H9 (cell line): Measurements from ENCODE around the gene ENOX2. TPM values are rescaled to one million over a fixed set of nuclear protein-coding genes. Genes with fewer than 3 reads are reported as not detected.

Source experiments
- DNase-seq: peaks from one replicate; pipeline ENCODE4 v3.0.0-alpha.2; 2017
- H2AFZ ChIP-seq: one replicate; pipeline ENCODE4 v1.6.1; 2013; ENCODE audit warnings: mild to moderate bottlenecking, low read length, control low read depth, moderate library complexity
- H2AK5ac ChIP-seq: 2 replicates; pipeline ENCODE4 v1.6.1; 2013; ENCODE audit warnings: low read length, control low read depth, mixed read lengths; ENCODE audit not compliant: insufficient read length
- H2BK120ac ChIP-seq: one replicate; pipeline ENCODE4 v1.6.1; 2013; ENCODE audit warnings: low read depth, mild to moderate bottlenecking, low read length, control low read depth, inconsistent platforms; ENCODE audit not compliant: poor library complexity, severe bottlenecking
- H2BK12ac ChIP-seq: 2 replicates; pipeline ENCODE4 v1.6.1; 2013; ENCODE audit warnings: low read length, control low read depth, mixed read lengths, low read depth; ENCODE audit not compliant: insufficient read length
- H2BK15ac ChIP-seq: 2 replicates; pipeline ENCODE4 v1.6.1; 2013; ENCODE audit warnings: low read depth, low read length, control low read depth
- H2BK20ac ChIP-seq: one replicate; pipeline ENCODE4 v1.6.1; 2013; ENCODE audit warnings: low read depth, mild to moderate bottlenecking, low read length, control low read depth, inconsistent platforms; ENCODE audit not compliant: poor library complexity, severe bottlenecking
- H2BK5ac ChIP-seq: 2 replicates; pipeline ENCODE4 v1.6.1; 2013; ENCODE audit warnings: low read length, control low read depth, mixed read lengths; ENCODE audit not compliant: insufficient read length
- H3K14ac ChIP-seq: 2 replicates; pipeline ENCODE4 v1.6.1; 2013; ENCODE audit warnings: low read length, control low read depth; ENCODE audit not compliant: insufficient read depth
- H3K18ac ChIP-seq: 2 replicates; pipeline ENCODE4 v1.6.1; 2013; ENCODE audit warnings: low read depth, mild to moderate bottlenecking, mixed read lengths, low read length, control low read depth; ENCODE audit not compliant: insufficient read length
- H3K23ac ChIP-seq: 2 replicates; pipeline ENCODE4 v1.6.1; 2013; ENCODE audit warnings: low read length, control low read depth, mixed read lengths, low read depth; ENCODE audit not compliant: insufficient read length
- H3K23me2 ChIP-seq: 2 replicates; pipeline ENCODE4 v1.6.1; 2013; ENCODE audit warnings: low read depth, mild to moderate bottlenecking, mixed read lengths, low read length, control low read depth; ENCODE audit not compliant: insufficient read length, poor library complexity, severe bottlenecking
- H3K27ac ChIP-seq: 2 replicates; pipeline ENCODE4 v1.5.1; 2013; ENCODE audit warnings: low read length, control low read depth, mixed read lengths, low read depth; ENCODE audit not compliant: insufficient read length
- H3K27me3 ChIP-seq: 2 replicates; pipeline ENCODE4 v1.6.1; 2013; ENCODE audit warnings: low read length, control low read depth, inconsistent platforms; ENCODE audit not compliant: insufficient read depth
- H3K4ac ChIP-seq: 2 replicates; pipeline ENCODE4 v1.6.1; 2013; ENCODE audit warnings: low read depth, mild to moderate bottlenecking, control low read depth, inconsistent platforms, low read length, moderate library complexity
- H3K4me1 ChIP-seq: 2 replicates; pipeline ENCODE4 v1.6.1; 2013; ENCODE audit warnings: low read length, control low read depth, inconsistent platforms; ENCODE audit not compliant: insufficient read depth
- H3K4me2 ChIP-seq: 2 replicates; pipeline ENCODE4 v1.6.1; 2013; ENCODE audit warnings: low read length, control low read depth, mixed read lengths; ENCODE audit not compliant: insufficient read length, insufficient read depth
- H3K56ac ChIP-seq: 2 replicates; pipeline ENCODE4 v1.6.1; 2013; ENCODE audit warnings: low read depth, mild to moderate bottlenecking, mixed read lengths, low read length, control low read depth; ENCODE audit not compliant: insufficient read length
- H3K79me1 ChIP-seq: 2 replicates; pipeline ENCODE4 v1.6.1; 2013; ENCODE audit warnings: low read depth, mild to moderate bottlenecking, moderate library complexity, low read length, control low read depth, inconsistent platforms; ENCODE audit not compliant: insufficient read depth, poor library complexity, severe bottlenecking
- H3K79me2 ChIP-seq: 2 replicates; pipeline ENCODE4 v1.6.1; 2013; ENCODE audit warnings: low read length, control low read depth, inconsistent platforms; ENCODE audit not compliant: insufficient read depth
- H3K9ac ChIP-seq: 2 replicates; pipeline ENCODE4 v1.6.1; 2013; ENCODE audit warnings: low read length, control low read depth, mixed read lengths; ENCODE audit not compliant: insufficient read length; ENCODE audit errors: extremely low read depth
- H3K9me3 ChIP-seq: one replicate; pipeline ENCODE4 v1.6.1; 2013; ENCODE audit warnings: low read depth, low read length, inconsistent platforms; ENCODE audit not compliant: control insufficient read depth
- H3T11ph ChIP-seq: one replicate; pipeline ENCODE4 v1.6.1; 2013; ENCODE audit warnings: mild to moderate bottlenecking, low read length, control low read depth, inconsistent platforms
- H4K20me1 ChIP-seq: one replicate; pipeline ENCODE4 v1.6.1; 2013; ENCODE audit not compliant: control insufficient read depth, insufficient read length, insufficient read depth
- H4K5ac ChIP-seq: 2 replicates; pipeline ENCODE4 v1.6.1; 2013; ENCODE audit warnings: low read depth, mild to moderate bottlenecking, mixed read lengths, low read length, control low read depth; ENCODE audit not compliant: insufficient read length
- H4K8ac ChIP-seq: replicated peaks from 2 replicates; pipeline ENCODE4 v1.6.1; 2013; ENCODE audit warnings: low read length, control low read depth, mixed read lengths, low read depth; ENCODE audit not compliant: insufficient read length
- H4K91ac ChIP-seq: 2 replicates; pipeline ENCODE4 v1.6.1; 2013; ENCODE audit warnings: low read depth, mild to moderate bottlenecking, moderate library complexity, mixed read lengths, low read length, control low read depth; ENCODE audit not compliant: insufficient read length
- H3K27ac Mint-ChIP-seq, 3 experiments: 2 replicates in 2 of 3; 3 replicates in 1 of 3; pipeline ENCODE4 v1.8.0; 2020 to 2021; ENCODE audit warnings: mixed read lengths in 3 of 3, mild to moderate bottlenecking in 1 of 3, moderate library complexity in 1 of 3
- H3K27me3 Mint-ChIP-seq: 2 replicates; pipeline ENCODE4 v1.8.0; 2021; ENCODE audit warnings: low read depth, mild to moderate bottlenecking, moderate library complexity, mixed read lengths
- H3K36me3 Mint-ChIP-seq, 3 experiments: 2 replicates in 2 of 3; 3 replicates in 1 of 3; pipeline ENCODE4 v1.8.0; 2020 to 2021; ENCODE audit warnings: low read depth in 3 of 3, mixed read lengths in 3 of 3; ENCODE audit not compliant: insufficient read depth in 1 of 3
- H3K4me1 Mint-ChIP-seq, 2 experiments: 2 replicates each; pipeline ENCODE4 v1.8.0; 2020; ENCODE audit warnings: mixed read lengths in 2 of 2
- H3K4me3 Mint-ChIP-seq, 2 experiments: 2 replicates in 1 of 2; 3 replicates in 1 of 2; pipeline ENCODE4 v1.8.0; 2020 to 2021; ENCODE audit warnings: mild to moderate bottlenecking in 2 of 2, mixed read lengths in 2 of 2, moderate library complexity in 1 of 2
- H3K9me3 Mint-ChIP-seq, 2 experiments: 2 replicates in 1 of 2; 3 replicates in 1 of 2; pipeline ENCODE4 v1.8.0; 2020; ENCODE audit warnings: mild to moderate bottlenecking in 2 of 2, mixed read lengths in 2 of 2, moderate library complexity in 1 of 2
- WGBS: extraction: QIAGEN DNeasy Blood & Tissue Kit; methylation state at CpG from one replicate; pipeline ENCODE4 v1.1.7; 2013; ENCODE audit warnings: missing lambda C conversion rate, low lambda C conversion rate, mixed read lengths; ENCODE audit not compliant: insufficient read length; ENCODE audit errors: extremely low coverage; 5-methylcytosine and 5-hydroxymethylcytosine counted together
- total RNA-seq: library from RNA; stranded (reverse); gene quantifications from 2 replicates; pipeline ENCODE4 v1.2.1, GENCODE V29; 2021
- TF ChIP-seq, protein P1 (sequence below): fragments of 200-600 bp; sonication (generic); conservative IDR thresholded peaks from 3 replicates; pipeline ENCODE4 v1.8.0; 2021; ENCODE audit warnings: antibody characterized with exemption, mild to moderate bottlenecking

Gene ENOX2
- total RNA-seq, 1 experiment from 2014 or later, result 17.7 TPM

DNA sequence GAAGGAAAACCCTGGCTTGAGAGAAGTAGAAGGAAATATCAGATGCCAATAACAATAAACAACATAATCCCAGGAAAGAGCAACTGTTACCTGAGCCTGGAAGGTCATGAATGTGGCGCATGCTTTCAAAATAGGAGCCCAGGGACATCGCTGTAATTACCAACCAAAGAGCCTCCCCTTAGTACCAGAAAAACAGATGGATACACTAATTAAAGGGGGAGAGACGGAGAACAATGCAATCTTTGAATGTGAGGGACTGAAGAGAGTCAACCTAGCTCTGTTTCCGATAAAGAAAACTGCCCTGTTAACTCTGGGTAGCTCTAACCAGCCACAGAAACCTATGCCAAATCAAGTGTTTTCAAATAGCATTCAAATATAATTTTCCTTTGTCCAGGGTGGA is 161.4 kb downstream of the ENOX2 start:
- Histone ChIP-seq H2BK120ac (no peak overlapping the region), H3K4me1 (peaks cover 5% of the 10 kb centered on the region; the same call in 1 of the 2 replicates), H3K79me2 (no peaks in the 10 kb centered on the region), H2AK5ac (no peak overlapping the region), H3K27ac (no peak overlapping the region), H3K56ac (no peak overlapping the region), H3K27me3 (no peaks in the 10 kb centered on the region), H3K14ac (no peak overlapping the region), H3K9ac (no peak overlapping the region), H3K18ac (no peak overlapping the region), H3K4ac (no peak overlapping the region), H2BK5ac (no peak overlapping the region), H4K8ac (no peak overlapping the region), H4K91ac (no peak overlapping the region), H2BK20ac (no peak overlapping the region), H4K5ac (no peak overlapping the region), H2BK12ac (no peak overlapping the region), H3K23ac (no peak overlapping the region), H3K23me2 (no peaks in the 10 kb centered on the region), H2AFZ (no peak overlapping the region), H4K20me1 (no peaks in the 10 kb centered on the region), H3K4me2 (no peak overlapping the region), H3T11ph (no peak overlapping the region), H2BK15ac (no peak overlapping the region), H3K79me1 (no peaks in the 10 kb centered on the region), H3K9me3 (peaks cover 8% of the 10 kb centered on the region)
- H3K4me1 Mint-ChIP-seq, result peaks cover 20 to 26% of the 10 kb centered on the region in 2 experiments
- H3K27me3 Mint-ChIP-seq, result peaks cover 63% of the 10 kb centered on the region
- no peaks in the 10 kb centered on the region; a peak in 1 of 5 replicates for H3K9me3 Mint-ChIP-seq
- WGBS, result no CpG with 5 or more reads among the region's 4 CpGs
- H3K4me3 Mint-ChIP-seq, result no peak overlapping the region
- no peak overlapping the region; a peak in 1 of 7 replicates for H3K27ac Mint-ChIP-seq
- H3K36me3 Mint-ChIP-seq, result no peaks in the 10 kb centered on the region
- TF ChIP-seq, protein P1, sequence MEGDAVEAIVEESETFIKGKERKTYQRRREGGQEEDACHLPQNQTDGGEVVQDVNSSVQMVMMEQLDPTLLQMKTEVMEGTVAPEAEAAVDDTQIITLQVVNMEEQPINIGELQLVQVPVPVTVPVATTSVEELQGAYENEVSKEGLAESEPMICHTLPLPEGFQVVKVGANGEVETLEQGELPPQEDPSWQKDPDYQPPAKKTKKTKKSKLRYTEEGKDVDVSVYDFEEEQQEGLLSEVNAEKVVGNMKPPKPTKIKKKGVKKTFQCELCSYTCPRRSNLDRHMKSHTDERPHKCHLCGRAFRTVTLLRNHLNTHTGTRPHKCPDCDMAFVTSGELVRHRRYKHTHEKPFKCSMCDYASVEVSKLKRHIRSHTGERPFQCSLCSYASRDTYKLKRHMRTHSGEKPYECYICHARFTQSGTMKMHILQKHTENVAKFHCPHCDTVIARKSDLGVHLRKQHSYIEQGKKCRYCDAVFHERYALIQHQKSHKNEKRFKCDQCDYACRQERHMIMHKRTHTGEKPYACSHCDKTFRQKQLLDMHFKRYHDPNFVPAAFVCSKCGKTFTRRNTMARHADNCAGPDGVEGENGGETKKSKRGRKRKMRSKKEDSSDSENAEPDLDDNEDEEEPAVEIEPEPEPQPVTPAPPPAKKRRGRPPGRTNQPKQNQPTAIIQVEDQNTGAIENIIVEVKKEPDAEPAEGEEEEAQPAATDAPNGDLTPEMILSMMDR, result no peak
- DNase-seq, result no peak
